SK-N-SH (cell line): ENCODE results near the gene HMGCL. TPM values are rescaled to one million over a fixed set of nuclear protein-coding genes. Genes with fewer than 3 reads are reported as not detected.
"Not testable (repeated sequence)": the region's sequence is repeated elsewhere in the genome, so short reads cannot be mapped to it uniquely, and the experiment has no call there.

Experiments
- CTCF ChIA-PET: fragments of 300-600, 350-600 bp; formaldehyde crosslinking; extraction: SDS; loops from one replicate; lab custom pipeline; 2021; lab: Yijun Ruan, JAX
- POLR2A ChIA-PET: fragments of 350-600 bp; sonication (Branson Sonifier 250); formaldehyde crosslinking; extraction: SDS; loops from one replicate; lab custom pipeline; 2020; ENCODE audit warnings: antibody characterized with exemption, inconsistent platforms; lab: Yijun Ruan, JAX
- DNase-seq: peaks from one replicate; pipeline ENCODE4 v3.0.0; 2012
- H2AFZ ChIP-seq: fragments of 200-600 bp; sonication (generic); 2 replicates; pipeline ENCODE4 v1.8.1; 2016; ENCODE audit warnings: antibody characterized with exemption, mild to moderate bottlenecking, low read depth
- H3F3A ChIP-seq: fragments of 200-600 bp; sonication (generic); replicated peaks from 2 replicates; pipeline ENCODE3; 2016; ENCODE audit warnings: antibody characterized with exemption, mild to moderate bottlenecking; ENCODE audit not compliant: insufficient read depth
- H3K27ac ChIP-seq, 2 experiments: fragments of 200-500 bp in 1 of 2; fragments of 200-600 bp in 1 of 2; sonication (Bioruptor generic) in 1 of 2; sonication (generic), shearing (Covaris generic) in 1 of 2; 2 replicates each; pipeline versions ENCODE4 v1.5.1 to v1.6.1; 2014 to 2016; ENCODE audit warnings: low read depth in 2 of 2, inconsistent platforms in 1 of 2, low read length in 1 of 2, mild to moderate bottlenecking in 1 of 2, mixed read lengths in 1 of 2
- H3K27me3 ChIP-seq: fragments of 200-600 bp; sonication (generic), shearing (Covaris generic); 2 replicates; pipeline ENCODE4 v1.6.1; 2016; ENCODE audit warnings: mixed run types; ENCODE audit not compliant: insufficient read depth
- H3K36me3 ChIP-seq, 2 experiments: fragments of 200-500 bp in 1 of 2; fragments of 200-600 bp in 1 of 2; sonication (Bioruptor generic) in 1 of 2; sonication (generic) in 1 of 2; replicated peaks in 1 of 2; 2 replicates each; pipeline versions ENCODE3 to v1.5.1; 2014 to 2016; ENCODE audit warnings: low read length in 1 of 2, mild to moderate bottlenecking in 1 of 2; ENCODE audit not compliant: insufficient read depth in 2 of 2, control insufficient read depth in 1 of 2
- H3K4me1 ChIP-seq, 2 experiments: fragments of 200-500 bp in 1 of 2; fragments of 200-600 bp in 1 of 2; sonication (Bioruptor generic) in 1 of 2; sonication (generic), shearing (Covaris generic) in 1 of 2; 2 replicates each; pipeline versions ENCODE4 v1.5.1 to v1.6.1; 2014 to 2016; ENCODE audit warnings: low read depth in 1 of 2, low read length in 1 of 2, mixed run types in 1 of 2; ENCODE audit not compliant: insufficient read depth in 2 of 2, control insufficient read depth in 1 of 2
- H3K4me2 ChIP-seq: fragments of 200-600 bp; sonication (generic), shearing (Covaris generic); 2 replicates; pipeline ENCODE4 v1.6.1; 2017; ENCODE audit warnings: mixed run types
- H3K4me3 ChIP-seq, 2 experiments: fragments of 200-500 bp in 1 of 2; fragments of 200-600 bp in 1 of 2; sonication (Bioruptor generic) in 1 of 2; sonication (generic), shearing (Covaris generic) in 1 of 2; 2 replicates each; pipeline versions ENCODE4 v1.5.1 to v1.8.1; 2014 to 2016; ENCODE audit warnings: low read depth in 2 of 2, inconsistent platforms in 1 of 2, low read length in 1 of 2, mild to moderate bottlenecking in 1 of 2, mixed read lengths in 1 of 2, moderate library complexity in 1 of 2
- H3K79me2 ChIP-seq: fragments of 200-600 bp; sonication (generic); 2 replicates; pipeline ENCODE4 v1.8.1; 2017; ENCODE audit warnings: mild to moderate bottlenecking; ENCODE audit not compliant: insufficient read depth
- H3K9ac ChIP-seq: fragments of 200-600 bp; sonication (generic); 2 replicates; pipeline ENCODE4 v1.6.1; 2017; ENCODE audit warnings: mixed run types
- H3K9me2 ChIP-seq: fragments of 200-600 bp; sonication (generic); 2 replicates; pipeline ENCODE4 v1.6.1; 2017; ENCODE audit warnings: mixed run types
- H3K9me3 ChIP-seq: fragments of 200-600 bp; sonication (generic); 2 replicates; pipeline ENCODE4 v1.6.1; 2017; ENCODE audit warnings: mixed run types, mild to moderate bottlenecking, moderate library complexity
- H4K20me1 ChIP-seq: fragments of 200-600 bp; sonication (generic); 2 replicates; pipeline ENCODE4 v1.6.1; 2017; ENCODE audit warnings: mild to moderate bottlenecking, mixed run types; ENCODE audit not compliant: insufficient read depth
- EP300 ChIP-seq, 2 experiments: IDR thresholded peaks; 2 replicates each; pipeline versions ENCODE4 v1.4.0 to v1.6.1; 2012; ENCODE audit warnings: borderline replicate concordance in 1 of 2, low read depth in 1 of 2, low read length in 1 of 2
- FOSL2 ChIP-seq: IDR thresholded peaks from 2 replicates; pipeline ENCODE4 v1.4.0; 2012; ENCODE audit warnings: low read depth, mild to moderate bottlenecking, moderate library complexity, borderline replicate concordance
- FOXJ3 ChIP-seq: sonication (generic); formaldehyde crosslinking; IDR thresholded peaks from 2 replicates; pipeline ENCODE4 v1.5.1; 2020; ENCODE audit warnings: mild to moderate bottlenecking, missing genetic modification reagents
- GATA2 ChIP-seq: sonication (generic); formaldehyde crosslinking; IDR thresholded peaks from 2 replicates; pipeline ENCODE4 v1.5.0; 2020; ENCODE audit warnings: mild to moderate bottlenecking, missing genetic modification reagents
- JUND ChIP-seq: IDR thresholded peaks from 2 replicates; pipeline ENCODE4 v1.4.0; 2012
- MEF2A ChIP-seq: IDR thresholded peaks from 2 replicates; pipeline ENCODE4 v1.4.0; 2012; ENCODE audit warnings: low read depth, borderline replicate concordance
- MXI1 ChIP-seq: IDR thresholded peaks from 2 replicates; pipeline ENCODE4 v1.6.1; 2012; ENCODE audit warnings: mild to moderate bottlenecking, low read depth, low read length, improper control_type of control experiment
- NRF1 ChIP-seq: IDR thresholded peaks from 2 replicates; pipeline ENCODE4 v1.6.1; 2012; ENCODE audit warnings: low read depth, mild to moderate bottlenecking, low read length
- RAD21 ChIP-seq: IDR thresholded peaks from 2 replicates; pipeline ENCODE4 v1.6.1; 2012; ENCODE audit warnings: mild to moderate bottlenecking, low read length
- SMC3 ChIP-seq: IDR thresholded peaks from 2 replicates; pipeline ENCODE4 v1.6.1; 2012; ENCODE audit warnings: low read depth, low read length, improper control_type of control experiment
- TCF12 ChIP-seq: IDR thresholded peaks from 2 replicates; pipeline ENCODE4 v1.4.0; 2012
- TEAD4 ChIP-seq: IDR thresholded peaks from 2 replicates; pipeline ENCODE4 v1.4.0; 2012; ENCODE audit warnings: mild to moderate bottlenecking, borderline replicate concordance; ENCODE audit not compliant: insufficient read depth
- WGBS: methylation state at CpG from one replicate; pipeline ENCODE4 v1.1.6; 2017; ENCODE audit warnings: low lambda C conversion rate; 5-methylcytosine and 5-hydroxymethylcytosine counted together
- polyA plus RNA-seq, 3 experiments: library from polyadenylated mRNA; depleted of rRNA; stranded (reverse); fragments of >200 nt; gene quantifications; 2 replicates each; pipeline ENCODE4 v1.2.3, GENCODE V29; 2012
- TF ChIP-seq, protein P1 (sequence below): IDR thresholded peaks from 2 replicates; pipeline ENCODE4; 2012
- TF ChIP-seq, protein P2 (sequence below): fragments of 150-350 bp; IDR thresholded peaks from 2 replicates; pipeline ENCODE4 v1.6.1; 2017; ENCODE audit warnings: antibody characterized with exemption, low read length, low read depth, borderline replicate concordance
- TF ChIP-seq, protein P3 (sequence below): fragments of 150-350 bp; IDR thresholded peaks from 2 replicates; pipeline ENCODE4 v1.6.1; 2016; ENCODE audit warnings: mild to moderate bottlenecking, low read depth, low read length
- TF ChIP-seq, protein P4 (sequence below): IDR thresholded peaks from 2 replicates; pipeline ENCODE4 v1.4.0; 2012; ENCODE audit warnings: low read depth, borderline replicate concordance

Gene HMGCL
- polyA plus RNA-seq, 1 of the 3 experiments (the other 2 are of a cell fraction), result 28.2 TPM

DNA sequence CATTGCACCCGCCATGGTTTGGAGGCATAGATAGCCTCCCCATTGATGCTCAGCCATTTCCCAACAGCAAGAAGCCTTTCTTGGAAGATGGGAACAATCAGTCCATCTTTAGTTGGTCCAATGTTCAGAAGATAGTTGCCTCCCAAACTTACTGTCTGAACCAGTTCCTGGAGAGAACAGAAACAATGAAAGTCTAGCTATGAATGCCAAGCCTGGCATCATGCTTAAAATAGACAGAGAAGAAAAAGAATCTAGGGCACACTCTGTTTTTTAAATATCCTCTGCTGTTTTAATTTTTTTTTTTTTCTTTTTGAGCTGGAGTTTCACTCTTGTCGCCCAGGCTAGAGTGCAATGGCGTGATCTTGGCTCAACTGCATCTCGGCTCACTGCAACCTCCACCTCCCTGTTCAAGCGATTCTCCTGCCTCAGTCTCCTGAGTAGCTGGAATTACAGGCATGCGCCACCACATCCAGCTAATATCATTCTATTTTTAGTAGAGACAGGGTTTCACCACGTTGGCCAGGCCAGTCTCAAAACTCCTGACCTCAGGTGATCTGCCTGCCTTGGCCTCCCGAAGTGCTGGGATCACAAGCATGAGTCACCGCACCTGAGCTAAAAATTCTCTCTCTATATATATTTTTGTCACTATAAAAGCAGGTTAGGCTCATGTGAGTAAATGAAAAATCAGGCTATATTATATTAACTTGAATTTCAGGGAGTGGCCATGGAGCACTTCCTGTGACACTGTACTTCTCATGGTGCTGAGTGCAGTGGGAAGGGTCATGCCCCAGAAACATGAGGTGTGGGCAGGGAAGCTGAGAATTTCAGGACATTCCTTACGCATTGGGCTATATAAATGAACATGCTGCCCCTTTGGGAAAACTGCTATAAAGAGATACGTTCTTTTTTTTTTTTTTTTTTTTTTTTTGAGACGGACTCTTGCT lies 23.7 kb upstream of the HMGCL start:
- ChIA-PET POLR2A (no interaction called here), CTCF (interaction anchor here (0.7 to 1.0 kb wide), 4 partner anchors 15 to 77 kb away, joined by 3 read pairs; partner anchors contain the start of gene FUCA1)
- Histone ChIP-seq H4K20me1 (no peaks in the 10 kb centered on the region), H3K27me3 (no peaks in the 10 kb centered on the region), H3K27ac (no peak overlapping the region), H3K9me3 (no peaks in the 10 kb centered on the region), H3F3A (no peaks in the 10 kb centered on the region), H3K9ac (no peak overlapping the region), H3K36me3 (peaks cover 7 to 27% of the 10 kb centered on the region in 2 experiments), H3K79me2 (no peaks in the 10 kb centered on the region), H3K4me1 (no peaks in the 10 kb centered on the region), H3K4me2 (no peak overlapping the region), H3K9me2 (no peaks in the 10 kb centered on the region), H2AFZ (no peak overlapping the region), H3K4me3 (no peak overlapping the region)
- DNase-seq, result no peak
- WGBS, result 90% methylated on average over 12 of the region's 12 CpGs
- no peak for TF ChIP-seq GATA2 (CRISPR knock-in tag)
- TF ChIP-seq, protein P1, sequence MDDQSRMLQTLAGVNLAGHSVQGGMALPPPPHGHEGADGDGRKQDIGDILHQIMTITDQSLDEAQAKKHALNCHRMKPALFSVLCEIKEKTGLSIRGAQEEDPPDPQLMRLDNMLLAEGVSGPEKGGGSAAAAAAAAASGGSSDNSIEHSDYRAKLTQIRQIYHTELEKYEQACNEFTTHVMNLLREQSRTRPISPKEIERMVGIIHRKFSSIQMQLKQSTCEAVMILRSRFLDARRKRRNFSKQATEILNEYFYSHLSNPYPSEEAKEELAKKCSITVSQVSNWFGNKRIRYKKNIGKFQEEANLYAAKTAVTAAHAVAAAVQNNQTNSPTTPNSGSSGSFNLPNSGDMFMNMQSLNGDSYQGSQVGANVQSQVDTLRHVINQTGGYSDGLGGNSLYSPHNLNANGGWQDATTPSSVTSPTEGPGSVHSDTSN, result no peak
- TF ChIP-seq SMC3, result no peak
- TF ChIP-seq, protein P2, sequence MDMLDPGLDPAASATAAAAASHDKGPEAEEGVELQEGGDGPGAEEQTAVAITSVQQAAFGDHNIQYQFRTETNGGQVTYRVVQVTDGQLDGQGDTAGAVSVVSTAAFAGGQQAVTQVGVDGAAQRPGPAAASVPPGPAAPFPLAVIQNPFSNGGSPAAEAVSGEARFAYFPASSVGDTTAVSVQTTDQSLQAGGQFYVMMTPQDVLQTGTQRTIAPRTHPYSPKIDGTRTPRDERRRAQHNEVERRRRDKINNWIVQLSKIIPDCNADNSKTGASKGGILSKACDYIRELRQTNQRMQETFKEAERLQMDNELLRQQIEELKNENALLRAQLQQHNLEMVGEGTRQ, result no peak
- TF ChIP-seq RAD21, result no peak
- TF ChIP-seq, protein P3, sequence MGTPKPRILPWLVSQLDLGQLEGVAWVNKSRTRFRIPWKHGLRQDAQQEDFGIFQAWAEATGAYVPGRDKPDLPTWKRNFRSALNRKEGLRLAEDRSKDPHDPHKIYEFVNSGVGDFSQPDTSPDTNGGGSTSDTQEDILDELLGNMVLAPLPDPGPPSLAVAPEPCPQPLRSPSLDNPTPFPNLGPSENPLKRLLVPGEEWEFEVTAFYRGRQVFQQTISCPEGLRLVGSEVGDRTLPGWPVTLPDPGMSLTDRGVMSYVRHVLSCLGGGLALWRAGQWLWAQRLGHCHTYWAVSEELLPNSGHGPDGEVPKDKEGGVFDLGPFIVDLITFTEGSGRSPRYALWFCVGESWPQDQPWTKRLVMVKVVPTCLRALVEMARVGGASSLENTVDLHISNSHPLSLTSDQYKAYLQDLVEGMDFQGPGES, result no peak
- TF ChIP-seq TEAD4, result no peak
- TF ChIP-seq, protein P4, sequence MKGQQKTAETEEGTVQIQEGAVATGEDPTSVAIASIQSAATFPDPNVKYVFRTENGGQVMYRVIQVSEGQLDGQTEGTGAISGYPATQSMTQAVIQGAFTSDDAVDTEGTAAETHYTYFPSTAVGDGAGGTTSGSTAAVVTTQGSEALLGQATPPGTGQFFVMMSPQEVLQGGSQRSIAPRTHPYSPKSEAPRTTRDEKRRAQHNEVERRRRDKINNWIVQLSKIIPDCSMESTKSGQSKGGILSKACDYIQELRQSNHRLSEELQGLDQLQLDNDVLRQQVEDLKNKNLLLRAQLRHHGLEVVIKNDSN, result no peak
- TF ChIP-seq JUND, result no peak
- TF ChIP-seq TCF12, result no peak
- no peak for TF ChIP-seq MEF2A
- no peak for TF ChIP-seq EP300 (IDR thresholded peaks at IDR 0.05; ENCODE audit: borderline replicate concordance in 1 of 2, low read depth in 1 of 2, low read length in 1 of 2)
- TF ChIP-seq FOSL2, result no peak
- TF ChIP-seq FOXJ3 (CRISPR knock-in tag), result no peak
- TF ChIP-seq MXI1, result no peak
- no peak for TF ChIP-seq NRF1

DNA sequence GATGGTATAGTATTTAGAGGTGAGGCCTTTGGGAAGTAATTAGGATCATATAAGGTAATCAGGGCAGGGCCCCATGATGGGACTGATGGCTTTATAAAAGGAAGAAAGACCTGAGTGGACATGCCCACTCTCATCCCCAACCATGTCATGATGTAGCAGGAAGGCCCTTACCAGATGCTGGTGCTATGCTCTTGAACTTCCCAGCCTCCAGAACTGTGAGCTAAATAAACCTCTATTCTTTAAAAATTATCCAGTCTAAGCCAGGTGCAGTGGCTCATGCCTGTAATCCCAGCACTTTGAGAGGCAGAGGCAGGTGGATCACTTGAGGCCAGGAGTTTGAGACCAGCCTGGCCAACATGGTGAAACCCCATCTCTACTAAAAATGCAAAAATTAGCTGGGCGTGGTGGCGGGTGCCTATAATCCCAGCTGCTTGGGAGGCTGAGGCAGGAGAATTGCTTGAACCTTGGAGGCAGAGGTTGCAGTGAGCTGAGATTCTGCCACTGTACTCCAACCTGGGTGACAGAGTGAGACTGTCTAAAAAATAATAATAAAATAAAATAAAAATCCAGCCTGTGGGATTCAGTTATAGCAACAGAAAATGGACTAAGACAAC lies 22.4 kb upstream of the HMGCL start:
- peaks cover 7 to 27% of the 10 kb centered on the region in 2 experiments for H3K36me3 ChIP-seq
- H3K79me2 ChIP-seq, H4K20me1 ChIP-seq, H3K4me1 ChIP-seq, H2AFZ ChIP-seq, H3K9ac ChIP-seq, H3K4me3 ChIP-seq, DNase-seq, H3K27ac ChIP-seq, H3K9me3 ChIP-seq, H3K4me2 ChIP-seq, H3K27me3 ChIP-seq, H3F3A ChIP-seq, H3K9me2 ChIP-seq: not testable (repeated sequence)
- ChIA-PET POLR2A (interaction anchor here (0.6 kb wide), 1 partner anchor 22 kb away, joined by 3 read pairs; no protein-coding TSS in a partner anchor), CTCF (interaction anchor here (0.8 kb wide), 1 partner anchor 37 kb away, joined by 3 read pairs; no protein-coding TSS in a partner anchor)
- WGBS, result 100% methylated on average over 2 of the region's 2 CpGs
